Esophagus (tissue), 2 donors: ENCODE results near the gene STK38. TPM values are rescaled to one million over a fixed set of nuclear protein-coding genes. Genes with fewer than 3 reads are reported as not detected.

Experiments used
- H3K27ac ChIP-seq, 2 donors: one replicate each; pipeline ENCODE4 v1.5.1; 2013; ENCODE audit warnings: low read depth in 2 of 2, mild to moderate bottlenecking in 2 of 2, inconsistent platforms in 1 of 2, low read length in 1 of 2, moderate library complexity in 1 of 2
- H3K27me3 ChIP-seq, 2 donors: one replicate each; pipeline ENCODE4 v1.6.1; 2013; ENCODE audit warnings: low read length in 2 of 2, control low read depth in 1 of 2, mild to moderate bottlenecking in 1 of 2; ENCODE audit not compliant: insufficient read depth in 2 of 2, control insufficient read depth in 1 of 2
- H3K36me3 ChIP-seq, 2 donors: one replicate each; pipeline ENCODE4 v1.6.1; 2013; ENCODE audit warnings: low read length in 1 of 2; ENCODE audit not compliant: control insufficient read depth in 2 of 2, insufficient read depth in 2 of 2
- H3K4me1 ChIP-seq, 2 donors: one replicate each; pipeline ENCODE4 v1.6.1; 2013; ENCODE audit warnings: low read length in 1 of 2; ENCODE audit not compliant: control insufficient read depth in 2 of 2, insufficient read depth in 2 of 2
- H3K4me3 ChIP-seq, 2 donors: one replicate each; pipeline ENCODE4 v1.5.1; 2013; ENCODE audit warnings: low read length in 2 of 2, mild to moderate bottlenecking in 2 of 2, low read depth in 1 of 2, moderate library complexity in 1 of 2
- H3K9me3 ChIP-seq, 2 donors: one replicate each; pipeline ENCODE4 v1.6.1; 2013; ENCODE audit warnings: mild to moderate bottlenecking in 2 of 2, low read depth in 1 of 2, low read length in 1 of 2, moderate library complexity in 1 of 2; ENCODE audit not compliant: control insufficient read depth in 2 of 2, insufficient read depth in 1 of 2
- WGBS, 2 donors: extraction: QIAGEN DNeasy Blood & Tissue Kit; methylation state at CpG; one replicate each; pipeline ENCODE4 v1.1.7; 2013; 5-methylcytosine and 5-hydroxymethylcytosine counted together
- polyA plus RNA-seq, 2 donors: library from polyadenylated mRNA; stranded (reverse); fragments of 200-250 nt; gene quantifications; one replicate each; pipeline ENCODE4 v1.2.3, GENCODE V29; 2013
- donor health status: healthy with polysubstance abuse.
- donor health status: Bipolar disorder and iron deficiency.

STK38 gene
- polyA plus RNA-seq, 2 donors: 24.0 to 32.2 TPM

GRCh38 chr6:36570264-36570663 lies 23.0 kb upstream of the STK38 start:
- Histone ChIP-seq H3K4me3 (no peak overlapping the region), H3K9me3 (no peaks in the 10 kb centered on the region), H3K4me1 (no peaks in the 10 kb centered on the region), H3K27me3 (no peaks in the 10 kb centered on the region), H3K27ac (no peak overlapping the region), H3K36me3 (no peaks in the 10 kb centered on the region)
- WGBS, 2 donors: 80 to 90% methylated on average over 2 of the region's 2 CpGs

GRCh38 chr6:36566418-36566905 lies 19.2 kb upstream of the STK38 start:
- WGBS, 2 donors: 79 to 89% methylated on average over 8 of the region's 8 CpGs
- Histone ChIP-seq H3K36me3 (no peaks in the 10 kb centered on the region), H3K4me1 (no peaks in the 10 kb centered on the region), H3K4me3 (no peak overlapping the region), H3K9me3 (no peaks in the 10 kb centered on the region), H3K27ac (no peak overlapping the region), H3K27me3 (no peaks in the 10 kb centered on the region)

GRCh38 chr6:36563928-36564284 lies 16.6 kb upstream of the STK38 start:
- no peak overlapping the region for H3K4me3 ChIP-seq
- no peaks in the 10 kb centered on the region for H3K27me3 ChIP-seq
- no peak overlapping the region for H3K27ac ChIP-seq
- no peaks in the 10 kb centered on the region for H3K4me1 ChIP-seq
- WGBS, 2 donors: 87 to 91% methylated on average over 4 of the region's 4 CpGs
- H3K36me3 ChIP-seq: no peaks in the 10 kb centered on the region
- H3K9me3 ChIP-seq: no peaks in the 10 kb centered on the region

GRCh38 chr6:36563237-36563927 lies 16.1 kb upstream of the STK38 start:
- Histone ChIP-seq H3K4me1 (no peaks in the 10 kb centered on the region), H3K27ac (no peak overlapping the region), H3K4me3 (no peak overlapping the region), H3K9me3 (no peaks in the 10 kb centered on the region), H3K36me3 (no peaks in the 10 kb centered on the region), H3K27me3 (no peaks in the 10 kb centered on the region)
- WGBS, 2 donors: 50 to 54% methylated on average over 3 of the region's 3 CpGs

GRCh38 chr6:36560822-36561221 lies 13.5 kb upstream of the STK38 start:
- Histone ChIP-seq H3K27me3 (no peaks in the 10 kb centered on the region), H3K36me3 (no peaks in the 10 kb centered on the region), H3K27ac (no peak overlapping the region), H3K9me3 (no peaks in the 10 kb centered on the region), H3K4me3 (no peak overlapping the region), H3K4me1 (no peaks in the 10 kb centered on the region)
- WGBS, 2 donors: 95 to 96% methylated on average over 4 of the region's 4 CpGs

- Histone ChIP-seq H3K36me3 (no peaks in the 10 kb centered on the region), H3K4me3 (no peak overlapping the region), H3K27ac (no peak overlapping the region), H3K4me1 (no peaks in the 10 kb centered on the region), H3K27me3 (no peaks in the 10 kb centered on the region), H3K9me3 (no peaks in the 10 kb centered on the region)
- WGBS, 2 donors: 77 to 85% methylated on average over 7 of the region's 7 CpGs
These were observed 11.9 kb upstream of the STK38 start for GRCh38 chr6:36559011-36559793.

GRCh38 chr6:36556281-36556680 lies 9.0 kb upstream of the STK38 start:
- 76 to 81% methylated on average over 5 of the region's 5 CpGs for WGBS, 2 donors
- Histone ChIP-seq H3K9me3 (no peaks in the 10 kb centered on the region), H3K4me3 (no peak overlapping the region), H3K27ac (no peak overlapping the region), H3K27me3 (no peaks in the 10 kb centered on the region), H3K4me1 (no peaks in the 10 kb centered on the region), H3K36me3 (no peaks in the 10 kb centered on the region)

- Histone ChIP-seq H3K4me1 (no peaks in the 10 kb centered on the region), H3K9me3 (no peaks in the 10 kb centered on the region), H3K27me3 (no peaks in the 10 kb centered on the region), H3K4me3 (no peak overlapping the region), H3K27ac (no peak overlapping the region), H3K36me3 (no peaks in the 10 kb centered on the region)
- WGBS, 2 donors: 65 to 68% methylated on average over 1 of the region's 1 CpG
These were observed 8.5 kb upstream of the STK38 start for GRCh38 chr6:36555750-36556252.

GRCh38 chr6:36550473-36551000 lies 3.3 kb upstream of the STK38 start:
- H3K4me3 ChIP-seq: no peak overlapping the region
- no peaks in the 10 kb centered on the region for H3K9me3 ChIP-seq
- no peaks in the 10 kb centered on the region for H3K36me3 ChIP-seq
- H3K27ac ChIP-seq: no peak overlapping the region
- H3K27me3 ChIP-seq: no peaks in the 10 kb centered on the region
- no peaks in the 10 kb centered on the region for H3K4me1 ChIP-seq
- WGBS, 2 donors: 78 to 79% methylated on average over 1 of the region's 1 CpG
